Lower lobe of right lung (tissue), 2 donors: ENCODE measurements around the gene ZNF45. TPM values are rescaled to one million over a fixed set of nuclear protein-coding genes. Genes with fewer than 3 reads are reported as not detected.

Source experiments
- ATAC-seq, 2 donors: fragments of 200-7000 bp; cut with Tn5 transposase; one replicate each; pipeline ENCODE4 v1.9.1; 2020 to 2022; ENCODE audit warnings: mild to moderate bottlenecking in 2 of 2, moderate library complexity in 2 of 2
- DNase-seq: peaks from one replicate; pipeline ENCODE4 v3.0.0-alpha.2; 2020
- H3K27ac ChIP-seq: fragments of 200-600 bp; one replicate; pipeline ENCODE4 v1.8.0; 2022
- H3K27me3 ChIP-seq: fragments of 200-600 bp; one replicate; pipeline ENCODE4 v1.8.0; 2022; ENCODE audit warnings: low read depth
- H3K36me3 ChIP-seq: fragments of 200-600 bp; one replicate; pipeline ENCODE4 v1.8.0; 2022; ENCODE audit warnings: mild to moderate bottlenecking
- H3K4me1 ChIP-seq: fragments of 200-600 bp; one replicate; pipeline ENCODE4 v1.8.0; 2022
- H3K4me3 ChIP-seq: fragments of 200-600 bp; one replicate; pipeline ENCODE4 v1.8.0; 2022; ENCODE audit warnings: mild to moderate bottlenecking
- H3K9me3 ChIP-seq: fragments of 200-600 bp; one replicate; pipeline ENCODE4 v1.8.0; 2022
- intact Hi-C: fragments of 100-400 bp; cut with DNase I; formaldehyde crosslinking; loops from one replicate; pipeline ENCODE4 v1.11.0; 2022
- total RNA-seq: library from RNA; stranded (reverse); fragmentation: NEBNext Ultra II Directional; extraction: Animal tissue kit (Norgen Biotek cat#: 25700); gene quantifications from one replicate; pipeline ENCODE4 v1.2.1, GENCODE V29; 2021
- TF ChIP-seq, protein P1 (sequence below): fragments of 200-600 bp; IDR thresholded peaks from one replicate; pipeline ENCODE4 v1.8.0; 2022; ENCODE audit warnings: antibody characterized with exemption, mild to moderate bottlenecking
- donor health status: DM: no; HTN: yes; CAD: no; lungs with severe emphysema.

ZNF45 gene
- total RNA-seq, 1 donor from 2014 or later: 13.3 TPM

DNA sequence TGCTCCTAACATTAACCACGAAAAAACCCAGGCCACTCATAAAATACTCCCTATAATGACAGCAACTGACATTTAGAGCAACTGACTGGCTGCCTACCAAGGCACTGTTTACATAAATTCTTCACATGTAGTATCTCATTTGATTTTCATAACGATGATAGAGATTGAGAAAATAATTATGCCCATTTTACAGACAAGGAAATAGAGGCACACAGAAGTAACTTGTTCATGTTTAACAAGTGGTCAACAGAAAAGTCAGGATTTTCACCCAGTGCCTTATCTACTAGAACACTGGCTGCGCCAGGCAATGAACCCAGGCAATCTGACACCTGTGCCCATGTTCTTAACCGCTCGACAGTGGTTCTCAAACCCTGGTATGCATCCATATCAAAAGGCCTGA lies 6.3 kb downstream of the ZNF45 start:
- Histone ChIP-seq H3K4me1 (peaks cover 10% of the 10 kb centered on the region), H3K36me3 (peaks cover 91% of the 10 kb centered on the region), H3K27me3 (no peaks in the 10 kb centered on the region), H3K4me3 (no peak overlapping the region), H3K9me3 (peaks cover 4% of the 10 kb centered on the region), H3K27ac (no peak overlapping the region)
- no peak for ATAC-seq
- TF ChIP-seq, protein P1, sequence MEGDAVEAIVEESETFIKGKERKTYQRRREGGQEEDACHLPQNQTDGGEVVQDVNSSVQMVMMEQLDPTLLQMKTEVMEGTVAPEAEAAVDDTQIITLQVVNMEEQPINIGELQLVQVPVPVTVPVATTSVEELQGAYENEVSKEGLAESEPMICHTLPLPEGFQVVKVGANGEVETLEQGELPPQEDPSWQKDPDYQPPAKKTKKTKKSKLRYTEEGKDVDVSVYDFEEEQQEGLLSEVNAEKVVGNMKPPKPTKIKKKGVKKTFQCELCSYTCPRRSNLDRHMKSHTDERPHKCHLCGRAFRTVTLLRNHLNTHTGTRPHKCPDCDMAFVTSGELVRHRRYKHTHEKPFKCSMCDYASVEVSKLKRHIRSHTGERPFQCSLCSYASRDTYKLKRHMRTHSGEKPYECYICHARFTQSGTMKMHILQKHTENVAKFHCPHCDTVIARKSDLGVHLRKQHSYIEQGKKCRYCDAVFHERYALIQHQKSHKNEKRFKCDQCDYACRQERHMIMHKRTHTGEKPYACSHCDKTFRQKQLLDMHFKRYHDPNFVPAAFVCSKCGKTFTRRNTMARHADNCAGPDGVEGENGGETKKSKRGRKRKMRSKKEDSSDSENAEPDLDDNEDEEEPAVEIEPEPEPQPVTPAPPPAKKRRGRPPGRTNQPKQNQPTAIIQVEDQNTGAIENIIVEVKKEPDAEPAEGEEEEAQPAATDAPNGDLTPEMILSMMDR: no peak
- DNase-seq: no peak
- intact Hi-C loops: no loop called here

DNA sequence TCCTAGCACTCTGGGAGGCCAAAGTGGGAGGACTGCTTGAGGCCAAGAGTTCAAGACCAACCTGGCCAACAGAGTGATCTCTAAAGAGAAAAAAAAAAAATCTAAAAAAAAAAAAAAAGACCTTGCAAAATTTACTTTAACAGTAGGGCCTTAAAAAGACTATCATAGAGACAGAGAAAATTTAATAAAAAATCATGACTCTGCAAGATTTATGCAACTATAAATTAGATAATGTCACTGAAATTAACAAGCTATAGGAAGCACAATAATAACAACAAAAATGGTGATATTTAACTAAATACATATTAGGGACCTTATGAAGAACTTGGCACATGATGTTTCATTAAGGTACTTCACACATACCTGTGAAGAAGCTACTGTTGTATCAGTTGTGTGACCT lies 11.2 kb downstream of the ZNF45 start:
- no peak overlapping the region for H3K27ac ChIP-seq
- peaks cover 37% of the 10 kb centered on the region for H3K9me3 ChIP-seq
- no peak for DNase-seq
- TF ChIP-seq, protein P1: no peak
- intact Hi-C loops: no loop called here
- H3K4me1 ChIP-seq: no peaks in the 10 kb centered on the region
- H3K27me3 ChIP-seq: no peaks in the 10 kb centered on the region
- no peak for ATAC-seq
- peaks cover 98% of the 10 kb centered on the region for H3K36me3 ChIP-seq
- H3K4me3 ChIP-seq: no peak overlapping the region

GRCh38 chr19:43914051-43914450 lies 21.0 kb downstream of the ZNF45 start:
- Histone ChIP-seq H3K9me3 (peaks cover 100% of the 10 kb centered on the region), H3K4me1 (no peaks in the 10 kb centered on the region)

DNA sequence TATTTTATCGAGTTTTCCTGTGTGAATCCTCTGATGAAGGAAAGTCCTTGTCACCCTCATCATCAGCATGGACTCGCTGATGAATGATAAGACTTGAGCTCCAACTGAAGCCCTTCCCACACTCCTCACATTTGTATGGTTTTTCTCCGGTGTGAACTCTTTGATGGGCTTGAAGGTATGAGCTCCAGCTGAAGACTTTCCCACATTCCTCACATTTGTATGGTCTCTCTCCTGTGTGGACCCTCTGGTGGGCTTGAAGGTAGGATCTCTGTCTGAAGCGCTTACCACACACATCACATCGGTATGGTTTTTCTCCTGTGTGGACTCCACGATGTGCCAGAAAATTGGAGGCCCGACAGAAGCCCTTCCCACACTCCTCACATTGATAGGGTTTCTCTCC lies 21.7 kb downstream of the ZNF45 start:
- Histone ChIP-seq H3K27me3 (no peaks in the 10 kb centered on the region), H3K4me1 (no peaks in the 10 kb centered on the region), H3K36me3 (peaks cover 49% of the 10 kb centered on the region), H3K4me3 (no peak overlapping the region), H3K9me3 (peaks cover 100% of the 10 kb centered on the region), H3K27ac (no peak overlapping the region)
- TF ChIP-seq, protein P1: no peak
- intact Hi-C loops: no loop called here
- ATAC-seq: no peak
- no peak for DNase-seq

More at GRCh38 chr19:43914051-43914450, 21.0 kb downstream of the ZNF45 start:
- intact Hi-C loops: no loop called here
- no peak for ATAC-seq
- Histone ChIP-seq H3K27ac (no peak overlapping the region), H3K4me3 (no peak overlapping the region), H3K36me3 (peaks cover 55% of the 10 kb centered on the region), H3K27me3 (no peaks in the 10 kb centered on the region)
- no peak for DNase-seq
- TF ChIP-seq, protein P1: no peak

GRCh38 chr19:43910884-43911283 lies 24.2 kb downstream of the ZNF45 start:
- DNase-seq (no peak), ATAC-seq (no peak)
- Histone ChIP-seq H3K4me1 (no peaks in the 10 kb centered on the region), H3K27ac (no peak overlapping the region), H3K36me3 (peaks cover 24% of the 10 kb centered on the region), H3K4me3 (no peak overlapping the region), H3K27me3 (no peaks in the 10 kb centered on the region), H3K9me3 (peaks cover 100% of the 10 kb centered on the region)
- intact Hi-C loops: no loop called here
- TF ChIP-seq, protein P1: no peak

DNA sequence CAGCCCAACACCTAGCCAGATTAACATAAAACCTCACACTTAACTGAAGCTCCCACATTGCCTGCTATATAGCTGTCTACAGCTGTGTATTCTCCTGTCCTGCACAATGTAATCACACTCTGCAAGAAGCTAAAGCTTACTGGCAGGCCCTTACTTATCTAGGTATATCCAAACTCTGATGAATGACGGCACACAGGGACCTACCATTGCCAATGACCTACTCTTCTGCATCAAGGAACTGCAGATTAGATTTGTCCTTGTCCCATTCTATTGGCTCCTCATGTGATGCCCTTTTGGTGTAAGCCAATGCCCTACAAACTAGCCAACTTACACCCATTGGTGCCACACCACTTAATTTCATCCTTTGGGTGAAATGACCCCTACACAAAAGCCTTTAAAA lies 26.4 kb downstream of the ZNF45 start:
- DNase-seq (no peak), ATAC-seq (no peak)
- peaks cover 99% of the 10 kb centered on the region for H3K9me3 ChIP-seq
- no peaks in the 10 kb centered on the region for H3K27me3 ChIP-seq
- H3K4me1 ChIP-seq: no peaks in the 10 kb centered on the region
- intact Hi-C loops: no loop called here
- no peak overlapping the region for H3K27ac ChIP-seq
- H3K4me3 ChIP-seq: no peak overlapping the region
- TF ChIP-seq, protein P1: no peak
- peaks cover 1% of the 10 kb centered on the region for H3K36me3 ChIP-seq
